Activated CD4-positive, alpha-beta T cell treated with anti-CD3 and anti-CD28 coated beads, Interleukin-2, amount 50 U/mL, for 16 hours (primary cell): Measurements from ENCODE around the gene HAUS7.

Source experiments
- DNase-seq: peaks from one replicate; pipeline ENCODE4 v3.0.0-alpha.2; 2020

HAUS7 gene

DNA sequence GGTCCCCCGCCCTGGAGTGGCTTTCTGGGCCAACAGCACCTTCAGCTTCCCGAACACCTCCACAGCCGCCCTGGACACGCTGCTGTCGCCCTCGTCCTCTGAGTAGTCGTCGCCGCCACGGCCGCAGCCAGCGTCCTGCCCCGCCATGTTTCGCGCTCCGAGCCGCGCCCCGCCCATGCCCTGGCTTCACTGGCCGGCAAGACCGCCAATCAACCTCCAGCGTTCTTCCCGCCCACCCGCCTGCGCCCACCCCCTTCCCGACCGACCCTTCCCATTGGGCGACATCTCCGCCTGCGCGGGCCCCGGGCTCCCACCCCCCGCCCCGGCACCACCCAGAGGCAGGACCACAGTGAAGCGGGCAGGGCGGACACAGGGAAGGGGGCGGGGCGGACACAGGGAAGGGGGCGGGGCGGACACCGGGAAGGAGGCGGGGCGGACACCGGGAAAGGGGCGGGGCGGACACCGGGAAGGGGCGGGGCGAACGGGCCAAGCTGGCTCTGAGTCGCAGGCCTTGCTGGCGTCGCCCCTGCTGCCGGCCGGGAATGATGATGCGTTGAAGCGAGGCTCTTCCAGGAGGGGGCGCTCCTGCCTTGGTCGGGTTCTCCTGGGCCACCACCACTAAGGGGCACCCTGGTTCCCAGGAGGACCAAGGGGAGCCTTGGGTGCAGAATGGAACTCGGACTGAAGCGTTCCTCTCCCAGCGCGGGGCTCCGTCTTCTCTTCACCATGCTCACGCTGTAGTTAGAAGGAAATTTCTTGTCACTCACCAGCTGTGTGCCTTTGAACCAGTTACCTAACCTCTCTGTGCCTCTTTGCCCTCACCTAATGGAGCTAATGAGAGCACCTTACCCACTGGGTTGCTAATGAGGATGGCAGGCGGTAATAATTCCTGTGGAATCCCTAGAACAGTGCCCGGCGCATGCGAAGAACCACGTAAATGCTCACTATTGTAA lies at the start of gene HAUS7:
Gene HAUS7 (minus strand): TSS at position 166 of the 953 bp plus-strand sequence. CDS start 19 bp downstream, at position 147.
- DNase-seq = peak; percentile 88

GRCh38 chrX:153519569-153520286 lies 49.4 kb upstream of the HAUS7 start:
- DNase-seq = no peak

GRCh38 chrX:153517946-153518834 lies 47.8 kb upstream of the HAUS7 start:
- no peak for DNase-seq

DNA sequence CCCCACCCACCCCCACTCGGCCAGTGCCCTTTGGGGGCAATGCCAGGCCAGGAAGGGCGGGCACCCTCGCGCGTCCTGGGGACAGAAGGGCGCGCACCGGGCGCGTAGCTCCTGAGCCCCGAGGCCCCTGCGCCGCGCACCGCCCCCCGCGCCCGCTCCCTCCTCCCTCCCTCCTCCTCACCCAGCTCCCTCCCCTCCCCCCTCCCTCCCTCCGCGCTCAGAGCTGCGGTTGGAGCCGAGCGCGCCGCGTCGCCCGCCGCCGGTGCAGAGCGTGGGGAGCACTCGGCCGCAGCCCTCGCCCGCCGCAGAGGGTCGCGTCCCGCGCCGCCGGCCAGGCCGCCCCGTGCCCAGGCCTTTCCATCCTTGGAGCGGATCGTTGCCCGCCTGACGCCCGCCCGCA lies 47.0 kb upstream of the HAUS7 start, which contains the start of gene ATP2B3:
Gene ATP2B3 (plus strand): TSS at position 220 of the 400 bp plus-strand sequence. CDS start 18,606 bp downstream, outside the sequence.
- no peak for DNase-seq

DNA sequence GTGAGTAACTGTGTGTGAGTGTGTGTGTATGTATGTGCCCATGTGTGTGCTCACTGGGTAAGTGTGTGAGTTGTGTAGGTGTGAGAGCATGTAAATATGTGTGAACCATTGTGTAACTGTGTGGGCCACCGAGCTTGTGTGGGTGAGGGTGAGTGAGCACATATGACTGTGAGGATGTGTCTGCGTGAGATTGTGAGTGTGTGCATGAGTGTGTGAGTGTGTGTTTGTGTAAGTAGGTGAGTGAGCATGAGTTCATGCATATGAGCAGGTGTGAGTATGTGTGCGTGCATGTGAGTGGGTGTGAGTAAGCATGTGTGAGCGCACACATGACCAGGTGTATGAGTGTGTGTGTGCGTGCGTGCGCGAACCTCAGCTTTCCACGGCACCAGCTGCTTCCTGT lies 45.7 kb upstream of the HAUS7 start:
- DNase-seq = no peak

DNA sequence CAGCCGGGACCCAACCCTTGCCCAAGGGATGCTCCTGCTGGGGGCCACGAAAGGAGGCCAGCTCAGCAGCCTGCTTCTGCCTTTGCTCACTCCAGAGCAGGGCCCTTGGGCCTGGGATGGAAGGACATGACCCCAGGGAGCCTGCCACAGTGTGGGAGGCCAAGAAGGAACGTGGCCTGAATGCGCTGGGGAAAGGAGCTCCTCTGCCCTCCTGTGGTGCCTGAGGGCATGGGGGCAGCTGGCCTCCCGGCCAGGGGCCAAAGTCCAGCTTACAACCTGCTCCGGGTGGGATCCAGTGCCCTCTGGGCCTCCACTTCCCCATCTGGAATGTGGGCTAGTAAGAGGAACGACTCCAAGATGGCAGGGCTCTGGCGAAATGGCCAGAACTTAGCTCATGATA lies 45.1 kb upstream of the HAUS7 start:
- DNase-seq = no peak

DNA sequence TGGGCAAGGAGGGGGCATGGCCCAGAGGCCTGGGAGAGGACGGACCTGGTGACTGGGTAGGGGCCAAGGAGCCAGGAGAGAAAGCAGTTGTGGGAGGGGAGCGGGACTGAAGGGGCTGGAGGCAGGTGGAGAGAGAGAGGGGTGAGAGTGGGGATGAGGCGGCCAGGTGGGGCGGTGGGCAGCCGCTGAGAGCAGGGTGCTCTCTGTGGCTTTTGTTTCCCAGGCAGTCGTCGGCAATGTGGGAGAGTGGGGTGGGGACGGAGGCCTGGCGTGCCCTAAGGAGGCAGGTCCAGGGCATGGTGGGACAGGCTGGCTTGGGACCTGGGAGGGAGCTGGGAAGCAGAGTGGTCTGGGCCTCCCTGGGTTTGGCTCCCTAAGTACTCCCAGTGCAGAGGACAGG lies 43.9 kb upstream of the HAUS7 start:
- DNase-seq = no peak

DNA sequence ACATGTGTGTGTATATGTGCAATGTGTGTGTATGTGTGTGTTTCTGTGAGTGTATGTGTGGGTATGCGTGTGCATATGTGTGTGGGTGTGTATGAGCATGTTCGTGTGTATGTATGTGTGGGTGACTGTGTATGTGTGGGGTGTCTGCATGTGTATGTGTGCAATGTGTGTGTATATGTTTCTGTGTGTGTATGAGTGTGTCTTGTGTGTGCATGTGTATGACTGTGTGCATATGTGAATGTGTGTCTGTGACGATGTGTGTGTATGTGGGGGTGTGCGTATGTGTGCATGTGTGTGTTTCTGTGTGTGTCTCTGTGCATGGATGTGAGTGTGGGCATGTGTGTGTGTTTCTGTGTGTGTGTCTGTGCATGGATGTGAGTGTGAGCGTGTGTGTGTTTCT lies 42.9 kb upstream of the HAUS7 start:
- no peak for DNase-seq

GRCh38 chrX:153512501-153512893 lies 42.1 kb upstream of the HAUS7 start:
- DNase-seq = no peak

GRCh38 chrX:153511784-153512500 lies 41.6 kb upstream of the HAUS7 start:
- no peak for DNase-seq

GRCh38 chrX:153510383-153510782 lies 40.0 kb upstream of the HAUS7 start:
- no peak for DNase-seq

- no peak for DNase-seq
Measured at GRCh38 chrX:153509592-153509991, 39.2 kb upstream of the HAUS7 start.

- DNase-seq = peak; percentile 81
Measured at GRCh38 chrX:153507484-153508178, 37.3 kb upstream of the HAUS7 start.

DNA sequence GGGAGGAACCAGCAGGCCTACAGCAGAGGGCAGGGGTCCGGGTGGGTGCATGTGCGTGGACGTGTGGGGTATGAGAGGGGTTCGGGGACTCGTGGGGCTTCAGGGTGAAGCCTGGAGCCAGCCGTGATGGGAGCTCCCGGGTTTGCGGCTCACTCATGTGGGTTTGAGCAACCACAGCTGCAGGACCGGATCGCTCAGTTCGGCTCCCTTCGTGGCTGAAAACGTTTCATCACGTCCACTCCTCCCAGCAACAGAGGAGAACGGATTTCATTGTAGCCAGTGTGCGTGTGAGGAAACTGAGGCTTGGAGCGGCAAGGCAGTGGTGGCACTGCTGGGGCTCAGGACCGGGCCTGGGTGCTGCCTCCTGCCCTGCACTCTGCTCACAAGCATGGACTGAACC lies 35.0 kb upstream of the HAUS7 start:
- DNase-seq = no peak

DNA sequence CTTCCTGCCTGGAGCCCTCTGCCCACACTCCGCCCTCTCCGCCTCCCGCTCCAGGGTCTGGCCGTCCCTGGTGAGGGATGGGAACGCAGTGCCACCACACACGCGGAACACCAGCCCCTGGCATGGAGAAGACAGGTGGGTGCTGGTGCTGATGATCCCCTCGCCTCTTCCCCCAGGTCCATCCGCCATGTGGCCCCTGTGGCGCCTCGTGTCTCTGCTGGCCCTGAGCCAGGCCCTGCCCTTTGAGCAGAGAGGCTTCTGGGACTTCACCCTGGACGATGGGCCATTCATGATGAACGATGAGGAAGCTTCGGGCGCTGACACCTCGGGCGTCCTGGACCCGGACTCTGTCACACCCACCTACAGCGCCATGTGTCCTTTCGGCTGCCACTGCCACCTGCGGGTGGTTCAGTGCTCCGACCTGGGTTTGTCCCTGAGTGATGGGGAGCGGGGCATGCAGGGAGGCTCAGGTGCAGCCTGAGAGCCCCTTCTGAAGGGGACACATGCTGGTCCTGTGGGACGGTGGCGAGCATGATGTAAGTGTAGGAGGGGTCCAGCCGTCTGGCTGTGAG lies 34.2 kb upstream of the HAUS7 start:
- no peak for DNase-seq

DNA sequence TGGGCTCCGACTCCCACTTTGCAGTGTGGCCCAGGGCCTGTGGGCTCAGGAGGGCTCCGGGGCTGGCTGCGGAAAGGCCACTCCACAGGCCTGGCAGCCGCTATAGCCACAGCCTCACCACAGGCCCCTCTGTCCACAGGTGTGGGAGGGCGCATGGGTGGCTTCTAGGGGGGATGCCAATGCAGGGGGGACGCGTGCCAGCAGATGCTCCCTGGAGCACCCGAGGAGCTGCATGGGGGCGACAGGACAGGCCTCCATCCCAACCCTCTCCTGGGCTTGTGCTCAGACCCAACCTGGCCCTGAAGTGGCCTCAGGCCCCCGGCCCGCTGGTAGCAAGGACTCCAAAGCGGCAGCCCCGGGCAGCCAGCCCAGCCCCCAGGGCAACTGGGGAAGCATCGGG lies 32.4 kb upstream of the HAUS7 start:
- no peak for DNase-seq

DNA sequence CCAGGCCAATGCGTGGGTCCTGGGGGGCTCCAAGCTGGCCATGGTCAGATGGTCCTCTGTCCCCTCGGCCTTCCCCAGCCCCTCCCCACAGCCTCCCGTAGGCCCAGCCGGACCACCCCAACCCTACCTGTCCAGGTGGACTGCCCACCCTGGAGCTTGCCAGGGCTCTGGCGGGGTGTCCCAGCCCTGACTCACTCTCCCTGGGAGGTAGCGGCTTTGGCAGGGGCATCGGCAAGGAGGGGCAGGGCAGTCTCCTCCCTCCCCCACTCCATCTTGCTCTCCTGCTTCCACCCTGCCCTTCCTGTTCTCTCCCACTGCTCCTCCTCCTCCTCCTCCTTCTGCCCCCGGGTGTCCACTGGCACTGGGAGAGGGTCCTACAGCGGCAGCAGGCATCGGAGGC lies 31.8 kb upstream of the HAUS7 start:
- no peak for DNase-seq

- DNase-seq = no peak
Measured at GRCh38 chrX:153501530-153501929, 31.2 kb upstream of the HAUS7 start.

DNA sequence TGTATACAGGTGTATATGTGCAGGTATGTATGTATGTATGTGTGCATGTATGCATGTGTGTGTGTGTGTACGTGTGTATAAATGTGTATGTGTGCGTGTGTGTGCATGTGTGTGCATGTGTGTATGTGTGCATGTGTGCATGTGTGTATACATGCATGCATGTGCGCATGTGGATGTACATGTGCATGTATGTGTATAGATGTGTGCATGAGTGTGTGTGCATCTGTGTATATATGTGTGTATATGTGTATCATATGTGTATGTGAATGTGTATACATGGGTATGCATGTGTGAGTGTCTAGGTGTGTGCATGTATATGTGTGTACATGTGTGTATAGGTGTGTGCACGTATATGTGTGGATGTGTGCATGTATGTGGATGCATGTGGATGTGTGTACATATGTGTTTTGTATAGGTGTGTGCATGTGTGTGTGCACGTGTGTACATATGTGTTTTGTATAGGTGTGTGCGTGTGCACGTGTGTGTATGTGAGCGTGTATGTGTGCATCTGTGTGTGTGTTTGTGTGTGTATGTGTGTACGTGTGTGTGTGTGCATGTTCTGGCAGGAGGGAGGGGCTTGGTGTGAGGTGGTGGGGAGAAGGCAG lies 30.4 kb upstream of the HAUS7 start:
- DNase-seq = no peak

DNA sequence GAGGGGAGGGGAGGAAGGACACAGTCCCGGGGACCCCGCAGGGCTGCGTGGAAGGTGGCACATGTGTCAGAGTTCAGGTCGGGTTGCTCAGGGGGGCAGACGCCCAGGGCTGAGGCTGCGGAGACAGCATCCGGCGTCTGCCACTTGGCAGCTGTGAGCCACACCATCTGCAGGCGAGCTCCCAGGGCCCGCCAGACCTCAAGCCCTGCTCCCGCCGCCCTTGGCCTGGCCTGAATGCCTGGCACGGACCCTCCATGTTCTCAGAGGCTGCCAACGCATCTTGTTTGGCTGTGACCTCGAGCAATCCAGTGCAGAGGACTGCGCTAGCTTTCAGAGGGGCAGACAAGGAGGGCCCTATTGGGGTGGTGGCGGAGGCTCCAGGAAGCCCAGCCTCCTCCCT lies 29.5 kb upstream of the HAUS7 start:
- DNase-seq = no peak

- DNase-seq = no peak
Measured at GRCh38 chrX:153499341-153499740, 29.0 kb upstream of the HAUS7 start.
